Hepatocyte (in vitro differentiated cells): Measurements from ENCODE around the gene PLPPR1.

Experiments
- EZH2 ChIP-seq: fragments of 200-600 bp; sonication (generic); IDR thresholded peaks from 2 replicates; pipeline ENCODE4 v1.6.1; 2016; ENCODE audit warnings: antibody characterized with exemption, mild to moderate bottlenecking, borderline replicate concordance
- TF ChIP-seq, protein P1 (sequence below): fragments of 200-600 bp; sonication (generic); IDR thresholded peaks from 2 replicates; pipeline ENCODE4 v1.5.1; 2016; ENCODE audit warnings: antibody characterized with exemption, mild to moderate bottlenecking; ENCODE audit not compliant: poor library complexity

DNA sequence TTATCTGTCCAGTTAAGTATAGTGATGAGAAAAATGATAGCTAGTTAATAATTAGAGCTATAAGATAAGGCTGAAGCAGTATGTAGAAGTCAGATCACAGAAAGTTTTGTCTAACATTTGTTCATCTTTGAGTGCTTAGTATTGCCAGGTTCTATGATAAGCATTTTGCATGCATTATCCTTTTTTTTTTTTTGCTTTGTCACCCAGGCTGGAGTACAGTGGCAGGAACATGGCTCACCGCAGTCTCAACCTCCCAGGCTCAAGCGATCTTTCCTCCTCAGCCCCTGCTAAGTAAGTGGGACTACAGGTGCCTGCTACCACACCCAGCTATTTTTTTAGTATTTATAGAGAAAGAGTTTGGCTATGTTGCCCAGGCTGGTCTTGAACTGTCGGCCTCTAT is 338.8 kb downstream of the PLPPR1 start:
- TF ChIP-seq, protein P1, sequence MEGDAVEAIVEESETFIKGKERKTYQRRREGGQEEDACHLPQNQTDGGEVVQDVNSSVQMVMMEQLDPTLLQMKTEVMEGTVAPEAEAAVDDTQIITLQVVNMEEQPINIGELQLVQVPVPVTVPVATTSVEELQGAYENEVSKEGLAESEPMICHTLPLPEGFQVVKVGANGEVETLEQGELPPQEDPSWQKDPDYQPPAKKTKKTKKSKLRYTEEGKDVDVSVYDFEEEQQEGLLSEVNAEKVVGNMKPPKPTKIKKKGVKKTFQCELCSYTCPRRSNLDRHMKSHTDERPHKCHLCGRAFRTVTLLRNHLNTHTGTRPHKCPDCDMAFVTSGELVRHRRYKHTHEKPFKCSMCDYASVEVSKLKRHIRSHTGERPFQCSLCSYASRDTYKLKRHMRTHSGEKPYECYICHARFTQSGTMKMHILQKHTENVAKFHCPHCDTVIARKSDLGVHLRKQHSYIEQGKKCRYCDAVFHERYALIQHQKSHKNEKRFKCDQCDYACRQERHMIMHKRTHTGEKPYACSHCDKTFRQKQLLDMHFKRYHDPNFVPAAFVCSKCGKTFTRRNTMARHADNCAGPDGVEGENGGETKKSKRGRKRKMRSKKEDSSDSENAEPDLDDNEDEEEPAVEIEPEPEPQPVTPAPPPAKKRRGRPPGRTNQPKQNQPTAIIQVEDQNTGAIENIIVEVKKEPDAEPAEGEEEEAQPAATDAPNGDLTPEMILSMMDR, result no peak
- no peak for TF ChIP-seq EZH2
